H9 (cell line): Measurements from ENCODE around the gene DIAPH3. TPM values are rescaled to one million over a fixed set of nuclear protein-coding genes. Genes with fewer than 3 reads are reported as not detected.

Experiments used
- DNase-seq: peaks from one replicate; pipeline ENCODE4 v3.0.0-alpha.2; 2017
- H2AFZ ChIP-seq: one replicate; pipeline ENCODE4 v1.6.1; 2013; ENCODE audit warnings: mild to moderate bottlenecking, low read length, control low read depth, moderate library complexity
- H2AK5ac ChIP-seq: 2 replicates; pipeline ENCODE4 v1.6.1; 2013; ENCODE audit warnings: low read length, control low read depth, mixed read lengths; ENCODE audit not compliant: insufficient read length
- H2BK120ac ChIP-seq: one replicate; pipeline ENCODE4 v1.6.1; 2013; ENCODE audit warnings: low read depth, mild to moderate bottlenecking, low read length, control low read depth, inconsistent platforms; ENCODE audit not compliant: poor library complexity, severe bottlenecking
- H2BK12ac ChIP-seq: 2 replicates; pipeline ENCODE4 v1.6.1; 2013; ENCODE audit warnings: low read length, control low read depth, mixed read lengths, low read depth; ENCODE audit not compliant: insufficient read length
- H2BK15ac ChIP-seq: 2 replicates; pipeline ENCODE4 v1.6.1; 2013; ENCODE audit warnings: low read depth, low read length, control low read depth
- H2BK20ac ChIP-seq: one replicate; pipeline ENCODE4 v1.6.1; 2013; ENCODE audit warnings: low read depth, mild to moderate bottlenecking, low read length, control low read depth, inconsistent platforms; ENCODE audit not compliant: poor library complexity, severe bottlenecking
- H2BK5ac ChIP-seq: 2 replicates; pipeline ENCODE4 v1.6.1; 2013; ENCODE audit warnings: low read length, control low read depth, mixed read lengths; ENCODE audit not compliant: insufficient read length
- H3K14ac ChIP-seq: 2 replicates; pipeline ENCODE4 v1.6.1; 2013; ENCODE audit warnings: low read length, control low read depth; ENCODE audit not compliant: insufficient read depth
- H3K18ac ChIP-seq: 2 replicates; pipeline ENCODE4 v1.6.1; 2013; ENCODE audit warnings: low read depth, mild to moderate bottlenecking, mixed read lengths, low read length, control low read depth; ENCODE audit not compliant: insufficient read length
- H3K23ac ChIP-seq: 2 replicates; pipeline ENCODE4 v1.6.1; 2013; ENCODE audit warnings: low read length, control low read depth, mixed read lengths, low read depth; ENCODE audit not compliant: insufficient read length
- H3K23me2 ChIP-seq: 2 replicates; pipeline ENCODE4 v1.6.1; 2013; ENCODE audit warnings: low read depth, mild to moderate bottlenecking, mixed read lengths, low read length, control low read depth; ENCODE audit not compliant: insufficient read length, poor library complexity, severe bottlenecking
- H3K27ac ChIP-seq: 2 replicates; pipeline ENCODE4 v1.5.1; 2013; ENCODE audit warnings: low read length, control low read depth, mixed read lengths, low read depth; ENCODE audit not compliant: insufficient read length
- H3K27me3 ChIP-seq: 2 replicates; pipeline ENCODE4 v1.6.1; 2013; ENCODE audit warnings: low read length, control low read depth, inconsistent platforms; ENCODE audit not compliant: insufficient read depth
- H3K4ac ChIP-seq: 2 replicates; pipeline ENCODE4 v1.6.1; 2013; ENCODE audit warnings: low read depth, mild to moderate bottlenecking, control low read depth, inconsistent platforms, low read length, moderate library complexity
- H3K4me1 ChIP-seq: 2 replicates; pipeline ENCODE4 v1.6.1; 2013; ENCODE audit warnings: low read length, control low read depth, inconsistent platforms; ENCODE audit not compliant: insufficient read depth
- H3K4me2 ChIP-seq: 2 replicates; pipeline ENCODE4 v1.6.1; 2013; ENCODE audit warnings: low read length, control low read depth, mixed read lengths; ENCODE audit not compliant: insufficient read length, insufficient read depth
- H3K56ac ChIP-seq: 2 replicates; pipeline ENCODE4 v1.6.1; 2013; ENCODE audit warnings: low read depth, mild to moderate bottlenecking, mixed read lengths, low read length, control low read depth; ENCODE audit not compliant: insufficient read length
- H3K79me1 ChIP-seq: 2 replicates; pipeline ENCODE4 v1.6.1; 2013; ENCODE audit warnings: low read depth, mild to moderate bottlenecking, moderate library complexity, low read length, control low read depth, inconsistent platforms; ENCODE audit not compliant: insufficient read depth, poor library complexity, severe bottlenecking
- H3K79me2 ChIP-seq: 2 replicates; pipeline ENCODE4 v1.6.1; 2013; ENCODE audit warnings: low read length, control low read depth, inconsistent platforms; ENCODE audit not compliant: insufficient read depth
- H3K9ac ChIP-seq: 2 replicates; pipeline ENCODE4 v1.6.1; 2013; ENCODE audit warnings: low read length, control low read depth, mixed read lengths; ENCODE audit not compliant: insufficient read length; ENCODE audit errors: extremely low read depth
- H3K9me3 ChIP-seq: one replicate; pipeline ENCODE4 v1.6.1; 2013; ENCODE audit warnings: low read depth, low read length, inconsistent platforms; ENCODE audit not compliant: control insufficient read depth
- H3T11ph ChIP-seq: one replicate; pipeline ENCODE4 v1.6.1; 2013; ENCODE audit warnings: mild to moderate bottlenecking, low read length, control low read depth, inconsistent platforms
- H4K20me1 ChIP-seq: one replicate; pipeline ENCODE4 v1.6.1; 2013; ENCODE audit not compliant: control insufficient read depth, insufficient read length, insufficient read depth
- H4K5ac ChIP-seq: 2 replicates; pipeline ENCODE4 v1.6.1; 2013; ENCODE audit warnings: low read depth, mild to moderate bottlenecking, mixed read lengths, low read length, control low read depth; ENCODE audit not compliant: insufficient read length
- H4K8ac ChIP-seq: replicated peaks from 2 replicates; pipeline ENCODE4 v1.6.1; 2013; ENCODE audit warnings: low read length, control low read depth, mixed read lengths, low read depth; ENCODE audit not compliant: insufficient read length
- H4K91ac ChIP-seq: 2 replicates; pipeline ENCODE4 v1.6.1; 2013; ENCODE audit warnings: low read depth, mild to moderate bottlenecking, moderate library complexity, mixed read lengths, low read length, control low read depth; ENCODE audit not compliant: insufficient read length
- H3K27ac Mint-ChIP-seq, 3 experiments: 2 replicates in 2 of 3; 3 replicates in 1 of 3; pipeline ENCODE4 v1.8.0; 2020 to 2021; ENCODE audit warnings: mixed read lengths in 3 of 3, mild to moderate bottlenecking in 1 of 3, moderate library complexity in 1 of 3
- H3K27me3 Mint-ChIP-seq: 2 replicates; pipeline ENCODE4 v1.8.0; 2021; ENCODE audit warnings: low read depth, mild to moderate bottlenecking, moderate library complexity, mixed read lengths
- H3K36me3 Mint-ChIP-seq, 3 experiments: 2 replicates in 2 of 3; 3 replicates in 1 of 3; pipeline ENCODE4 v1.8.0; 2020 to 2021; ENCODE audit warnings: low read depth in 3 of 3, mixed read lengths in 3 of 3; ENCODE audit not compliant: insufficient read depth in 1 of 3
- H3K4me1 Mint-ChIP-seq, 2 experiments: 2 replicates each; pipeline ENCODE4 v1.8.0; 2020; ENCODE audit warnings: mixed read lengths in 2 of 2
- H3K4me3 Mint-ChIP-seq, 2 experiments: 2 replicates in 1 of 2; 3 replicates in 1 of 2; pipeline ENCODE4 v1.8.0; 2020 to 2021; ENCODE audit warnings: mild to moderate bottlenecking in 2 of 2, mixed read lengths in 2 of 2, moderate library complexity in 1 of 2
- H3K9me3 Mint-ChIP-seq, 2 experiments: 2 replicates in 1 of 2; 3 replicates in 1 of 2; pipeline ENCODE4 v1.8.0; 2020; ENCODE audit warnings: mild to moderate bottlenecking in 2 of 2, mixed read lengths in 2 of 2, moderate library complexity in 1 of 2
- WGBS: extraction: QIAGEN DNeasy Blood & Tissue Kit; methylation state at CpG from one replicate; pipeline ENCODE4 v1.1.7; 2013; ENCODE audit warnings: missing lambda C conversion rate, low lambda C conversion rate, mixed read lengths; ENCODE audit not compliant: insufficient read length; ENCODE audit errors: extremely low coverage; 5-methylcytosine and 5-hydroxymethylcytosine counted together
- total RNA-seq: library from RNA; stranded (reverse); gene quantifications from 2 replicates; pipeline ENCODE4 v1.2.1, GENCODE V29; 2021
- TF ChIP-seq, protein P1 (sequence below): fragments of 200-600 bp; sonication (generic); conservative IDR thresholded peaks from 3 replicates; pipeline ENCODE4 v1.8.0; 2021; ENCODE audit warnings: antibody characterized with exemption, mild to moderate bottlenecking

The DIAPH3 gene
- total RNA-seq, 1 experiment from 2014 or later, result 23.1 TPM

DNA sequence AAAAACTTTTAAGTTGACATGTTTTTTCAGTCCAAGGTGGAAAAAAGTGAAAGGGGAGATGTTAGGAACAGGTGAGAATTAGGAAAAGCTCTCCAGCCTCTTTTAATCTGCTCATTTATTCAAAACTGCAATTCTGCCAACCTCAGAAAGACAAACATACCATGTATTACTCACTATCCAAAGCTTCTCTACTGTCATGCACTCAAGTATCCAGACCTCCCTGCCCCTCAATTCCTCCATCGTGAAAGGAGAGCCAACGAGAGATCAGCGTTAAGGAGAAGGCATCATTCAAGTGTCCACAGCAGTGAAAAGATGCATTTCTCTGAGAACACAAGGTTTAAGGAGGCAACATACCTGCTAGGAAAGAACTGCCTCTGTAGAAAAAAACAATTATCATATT lies 24.5 kb downstream of the DIAPH3 start:
- H3K14ac ChIP-seq, result no peak overlapping the region
- no peak overlapping the region for H3K23ac ChIP-seq
- H3T11ph ChIP-seq, result no peak overlapping the region
- H3K56ac ChIP-seq, result no peak overlapping the region
- H4K8ac ChIP-seq, result no peak overlapping the region
- peaks cover 11% of the 10 kb centered on the region; the same call in 1 of the 2 replicates for H3K79me2 ChIP-seq
- peaks cover 7% of the 10 kb centered on the region; the same call in 1 of the 2 replicates for H3K4me1 ChIP-seq
- no peak overlapping the region for H2BK15ac ChIP-seq
- no peak overlapping the region for H3K27ac ChIP-seq
- no peak overlapping the region for H3K18ac ChIP-seq
- H3K4me1 Mint-ChIP-seq, result peaks cover 23 to 28% of the 10 kb centered on the region in 2 experiments
- H2BK20ac ChIP-seq, result no peak overlapping the region
- H2AFZ ChIP-seq, result no peak overlapping the region
- TF ChIP-seq, protein P1, sequence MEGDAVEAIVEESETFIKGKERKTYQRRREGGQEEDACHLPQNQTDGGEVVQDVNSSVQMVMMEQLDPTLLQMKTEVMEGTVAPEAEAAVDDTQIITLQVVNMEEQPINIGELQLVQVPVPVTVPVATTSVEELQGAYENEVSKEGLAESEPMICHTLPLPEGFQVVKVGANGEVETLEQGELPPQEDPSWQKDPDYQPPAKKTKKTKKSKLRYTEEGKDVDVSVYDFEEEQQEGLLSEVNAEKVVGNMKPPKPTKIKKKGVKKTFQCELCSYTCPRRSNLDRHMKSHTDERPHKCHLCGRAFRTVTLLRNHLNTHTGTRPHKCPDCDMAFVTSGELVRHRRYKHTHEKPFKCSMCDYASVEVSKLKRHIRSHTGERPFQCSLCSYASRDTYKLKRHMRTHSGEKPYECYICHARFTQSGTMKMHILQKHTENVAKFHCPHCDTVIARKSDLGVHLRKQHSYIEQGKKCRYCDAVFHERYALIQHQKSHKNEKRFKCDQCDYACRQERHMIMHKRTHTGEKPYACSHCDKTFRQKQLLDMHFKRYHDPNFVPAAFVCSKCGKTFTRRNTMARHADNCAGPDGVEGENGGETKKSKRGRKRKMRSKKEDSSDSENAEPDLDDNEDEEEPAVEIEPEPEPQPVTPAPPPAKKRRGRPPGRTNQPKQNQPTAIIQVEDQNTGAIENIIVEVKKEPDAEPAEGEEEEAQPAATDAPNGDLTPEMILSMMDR, result no peak
- H3K27ac Mint-ChIP-seq, result no peak overlapping the region
- H3K9me3 Mint-ChIP-seq, result no peaks in the 10 kb centered on the region
- H3K4ac ChIP-seq, result no peak overlapping the region
- H3K79me1 ChIP-seq, result peaks cover 4% of the 10 kb centered on the region
- no peak overlapping the region for H4K91ac ChIP-seq
- no peak overlapping the region for H2AK5ac ChIP-seq
- H3K36me3 Mint-ChIP-seq, result peaks cover 0 to 5% (median 0%) of the 10 kb centered on the region in 3 experiments; a peak in 3 of 7 replicates
- no peak overlapping the region for H3K4me2 ChIP-seq
- WGBS, result no CpG with 5 or more reads among the region's 3 CpGs
- H2BK12ac ChIP-seq, result no peak overlapping the region
- no peaks in the 10 kb centered on the region for H3K9me3 ChIP-seq
- no peak overlapping the region for H3K4me3 Mint-ChIP-seq
- no peaks in the 10 kb centered on the region for H3K23me2 ChIP-seq
- no peak overlapping the region for H2BK5ac ChIP-seq
- no peaks in the 10 kb centered on the region for H4K20me1 ChIP-seq
- H3K27me3 ChIP-seq, result no peaks in the 10 kb centered on the region
- no peak overlapping the region for H3K9ac ChIP-seq
- H4K5ac ChIP-seq, result no peak overlapping the region
- no peak overlapping the region for H2BK120ac ChIP-seq
- DNase-seq, result no peak
- H3K27me3 Mint-ChIP-seq, result no peaks in the 10 kb centered on the region
